IPS-20b (cell line): ENCODE results near the gene NPAS3.

Source experiments
- H3K27ac ChIP-seq: one replicate; pipeline ENCODE4 v1.5.1; 2013; ENCODE audit warnings: low read length
- H3K27me3 ChIP-seq: 2 replicates; pipeline ENCODE4 v1.6.1; 2013; ENCODE audit warnings: mild to moderate bottlenecking, low read length, inconsistent platforms; ENCODE audit not compliant: insufficient read depth
- H3K36me3 ChIP-seq: 2 replicates; pipeline ENCODE4 v1.6.1; 2013; ENCODE audit warnings: low read depth, mild to moderate bottlenecking, inconsistent platforms, low read length, moderate library complexity; ENCODE audit not compliant: insufficient read depth
- H3K4me1 ChIP-seq: 2 replicates; pipeline ENCODE4 v1.6.1; 2013; ENCODE audit warnings: mild to moderate bottlenecking, control low read depth, inconsistent platforms, low read length, moderate library complexity; ENCODE audit not compliant: insufficient read depth
- H3K4me3 ChIP-seq: 2 replicates; pipeline ENCODE4 v1.5.1; 2013; ENCODE audit warnings: mild to moderate bottlenecking, low read length, inconsistent platforms
- H3K9ac ChIP-seq: 2 replicates; pipeline ENCODE4 v1.6.1; 2013; ENCODE audit warnings: low read depth, mild to moderate bottlenecking, inconsistent platforms, low read length, moderate library complexity
- H3K9me3 ChIP-seq: 2 replicates; pipeline ENCODE4 v1.6.1; 2013; ENCODE audit warnings: mild to moderate bottlenecking, low read depth, low read length, inconsistent platforms; ENCODE audit not compliant: insufficient read depth

NPAS3 gene

DNA sequence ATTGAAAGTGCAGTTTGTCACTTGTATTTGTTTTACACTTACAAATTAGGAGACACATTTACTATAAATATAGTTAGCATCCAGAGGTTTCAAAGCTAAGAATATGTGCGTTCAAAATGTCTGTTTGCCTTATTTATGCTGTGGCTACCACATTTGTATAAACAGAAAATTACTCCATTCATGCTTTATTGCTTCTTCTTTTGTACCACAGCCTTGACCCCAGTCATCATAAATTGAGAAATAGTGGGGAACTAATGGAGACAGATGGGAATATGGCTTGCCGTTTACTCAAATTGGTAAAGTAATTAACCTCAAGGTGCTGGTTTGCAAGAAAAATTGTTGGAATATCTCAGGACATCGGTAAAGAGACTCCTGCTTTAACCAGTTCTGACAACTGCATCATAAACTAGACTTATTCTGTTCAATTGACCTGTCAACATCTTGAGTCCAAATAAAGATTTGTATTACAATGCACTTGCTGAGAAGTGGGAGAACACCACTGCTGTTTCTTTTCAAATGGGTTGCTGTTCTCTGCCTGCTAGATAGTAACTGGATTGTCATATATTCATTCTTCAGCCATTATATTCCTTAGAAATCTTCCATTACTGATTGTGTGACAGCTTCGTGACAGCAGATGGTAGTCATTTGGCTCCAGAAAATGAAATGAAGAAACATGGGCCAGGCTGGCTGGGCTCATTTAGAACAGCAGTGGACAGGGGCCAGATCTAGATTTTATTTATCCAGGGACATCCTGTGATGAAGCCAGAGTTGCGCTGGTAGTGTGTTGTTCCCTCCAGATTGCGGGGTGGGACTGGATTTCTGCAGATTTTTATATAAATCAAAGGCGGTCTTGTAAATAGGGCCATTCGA, 657.8 kb downstream of the NPAS3 start:
- Histone ChIP-seq H3K9me3 (no peaks in the 10 kb centered on the region), H3K36me3 (no peaks in the 10 kb centered on the region), H3K9ac (no peak overlapping the region), H3K27ac (no peak overlapping the region), H3K4me3 (no peak overlapping the region), H3K4me1 (peaks cover 23% of the 10 kb centered on the region), H3K27me3 (no peaks in the 10 kb centered on the region)

DNA sequence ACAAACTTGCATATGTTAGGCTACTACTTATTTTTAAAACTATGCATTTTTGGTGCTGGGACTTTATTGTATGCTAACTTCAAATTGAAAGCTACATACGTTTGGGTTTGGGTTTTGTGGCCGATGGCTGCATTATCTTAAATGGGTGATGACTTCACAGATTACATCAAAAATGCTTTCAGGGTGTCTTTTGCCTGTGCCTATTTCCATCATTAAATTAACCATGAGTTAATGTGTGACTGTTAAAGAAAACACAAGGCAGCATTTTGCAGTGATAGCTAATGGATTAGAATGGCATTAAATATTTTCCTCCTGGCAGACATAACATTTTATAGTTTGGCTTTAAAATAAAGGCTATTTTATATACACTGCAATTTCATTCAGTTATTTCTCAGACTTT, 659.9 kb downstream of the NPAS3 start:
- no peak overlapping the region for H3K4me3 ChIP-seq
- no peaks in the 10 kb centered on the region for H3K9me3 ChIP-seq
- H3K27me3 ChIP-seq, result no peaks in the 10 kb centered on the region
- no peak overlapping the region for H3K27ac ChIP-seq
- peaks cover 23% of the 10 kb centered on the region for H3K4me1 ChIP-seq
- no peak overlapping the region for H3K9ac ChIP-seq
- H3K36me3 ChIP-seq, result no peaks in the 10 kb centered on the region

DNA sequence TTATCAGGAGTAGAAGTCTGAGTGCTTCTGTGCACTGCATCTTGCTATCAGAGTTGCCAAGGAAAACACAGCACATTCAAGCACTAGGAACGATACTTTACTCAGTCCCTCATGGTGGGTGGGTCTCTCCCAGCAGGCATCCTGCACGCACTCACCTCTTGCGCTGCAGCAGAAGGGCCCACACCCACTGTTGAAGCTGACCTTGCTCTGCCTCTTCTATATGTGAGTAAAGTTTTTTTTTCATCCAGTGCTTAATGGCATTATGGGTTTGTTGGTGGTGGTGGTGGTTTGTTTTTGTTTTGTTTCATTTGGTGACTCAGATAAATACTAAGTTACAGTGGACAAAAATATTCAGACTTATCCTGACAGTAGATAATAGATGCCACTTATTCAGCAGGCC, 663.7 kb downstream of the NPAS3 start:
- Histone ChIP-seq H3K36me3 (no peaks in the 10 kb centered on the region), H3K4me3 (no peak overlapping the region), H3K9ac (no peak overlapping the region), H3K9me3 (no peaks in the 10 kb centered on the region), H3K27ac (no peak overlapping the region), H3K4me1 (peaks cover 18% of the 10 kb centered on the region; the same call in 1 of the 2 replicates), H3K27me3 (no peaks in the 10 kb centered on the region)

DNA sequence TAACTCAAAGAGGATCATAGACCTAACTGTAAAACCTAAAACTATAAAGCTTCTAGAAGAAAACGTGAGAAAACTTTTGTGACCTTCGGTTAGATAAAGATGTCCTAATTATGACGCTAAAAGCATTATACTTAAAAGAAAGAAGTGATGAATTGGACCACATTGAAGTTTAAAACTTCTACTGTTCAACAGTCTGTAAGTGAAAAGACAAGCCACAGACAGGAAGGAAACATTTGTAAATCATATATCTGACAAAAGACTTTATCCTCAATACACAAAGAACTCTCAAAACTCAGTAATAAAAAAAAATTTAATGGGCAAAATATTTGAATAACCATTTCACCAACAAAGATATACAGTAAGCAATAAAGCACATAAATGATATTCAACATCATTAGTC, 667.9 kb downstream of the NPAS3 start:
- Histone ChIP-seq H3K9me3 (no peaks in the 10 kb centered on the region), H3K4me1 (peaks cover 7% of the 10 kb centered on the region; the same call in 1 of the 2 replicates), H3K27me3 (no peaks in the 10 kb centered on the region), H3K36me3 (no peaks in the 10 kb centered on the region), H3K9ac (no peak overlapping the region), H3K27ac (no peak overlapping the region), H3K4me3 (no peak overlapping the region)

DNA sequence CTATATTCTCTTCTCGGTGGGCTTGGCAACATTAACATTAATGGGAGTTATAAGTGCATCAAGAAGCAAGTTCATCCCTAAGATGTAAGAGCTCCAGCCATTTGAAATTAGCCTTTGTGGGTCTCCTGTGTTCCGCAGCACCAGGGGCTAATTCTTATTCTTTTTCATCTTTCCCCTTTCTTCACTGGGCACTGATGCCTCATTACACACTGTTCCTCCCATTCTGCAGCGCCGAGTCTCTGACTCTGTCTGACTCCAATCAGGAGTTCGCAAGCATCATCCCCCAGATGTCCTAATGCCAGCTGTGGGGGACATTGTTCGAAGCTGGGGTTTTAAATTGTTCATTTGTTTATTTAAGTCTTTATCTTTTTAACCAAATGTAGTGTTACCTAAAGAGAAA, 670.9 kb downstream of the NPAS3 start:
- peaks cover 16% of the 10 kb centered on the region; the same call in 1 of the 2 replicates for H3K4me1 ChIP-seq

DNA sequence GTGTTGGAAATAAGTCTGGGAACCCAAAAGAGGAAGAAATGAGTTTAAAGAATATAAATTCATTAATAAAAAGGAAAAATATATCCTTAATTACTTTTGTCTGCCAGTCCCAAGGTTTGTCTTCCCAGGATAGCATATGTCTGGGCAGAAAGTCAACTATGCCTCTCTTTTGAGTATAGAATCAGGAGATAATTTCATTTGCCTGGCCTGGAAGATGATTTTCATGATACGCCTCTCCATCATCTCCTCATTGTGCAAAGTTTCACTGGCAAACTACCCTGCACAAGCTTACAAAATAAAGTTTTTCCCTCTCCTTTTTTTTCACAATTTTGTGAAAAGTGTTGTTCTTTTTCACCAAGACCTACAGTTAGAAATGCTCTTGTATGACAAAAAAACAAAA, 671.4 kb downstream of the NPAS3 start:
- no peaks in the 10 kb centered on the region for H3K36me3 ChIP-seq
- no peak overlapping the region for H3K9ac ChIP-seq
- H3K27me3 ChIP-seq, result no peaks in the 10 kb centered on the region
- H3K27ac ChIP-seq, result no peak overlapping the region
- H3K4me1 ChIP-seq, result peaks cover 16% of the 10 kb centered on the region; the same call in 1 of the 2 replicates
- no peak overlapping the region for H3K4me3 ChIP-seq
- no peaks in the 10 kb centered on the region for H3K9me3 ChIP-seq

More for the DNA sequence above, 670.9 kb downstream of the NPAS3 start:
- Histone ChIP-seq H3K9me3 (no peaks in the 10 kb centered on the region), H3K9ac (no peak overlapping the region), H3K27ac (no peak overlapping the region), H3K27me3 (no peaks in the 10 kb centered on the region), H3K36me3 (no peaks in the 10 kb centered on the region), H3K4me3 (no peak overlapping the region)

DNA sequence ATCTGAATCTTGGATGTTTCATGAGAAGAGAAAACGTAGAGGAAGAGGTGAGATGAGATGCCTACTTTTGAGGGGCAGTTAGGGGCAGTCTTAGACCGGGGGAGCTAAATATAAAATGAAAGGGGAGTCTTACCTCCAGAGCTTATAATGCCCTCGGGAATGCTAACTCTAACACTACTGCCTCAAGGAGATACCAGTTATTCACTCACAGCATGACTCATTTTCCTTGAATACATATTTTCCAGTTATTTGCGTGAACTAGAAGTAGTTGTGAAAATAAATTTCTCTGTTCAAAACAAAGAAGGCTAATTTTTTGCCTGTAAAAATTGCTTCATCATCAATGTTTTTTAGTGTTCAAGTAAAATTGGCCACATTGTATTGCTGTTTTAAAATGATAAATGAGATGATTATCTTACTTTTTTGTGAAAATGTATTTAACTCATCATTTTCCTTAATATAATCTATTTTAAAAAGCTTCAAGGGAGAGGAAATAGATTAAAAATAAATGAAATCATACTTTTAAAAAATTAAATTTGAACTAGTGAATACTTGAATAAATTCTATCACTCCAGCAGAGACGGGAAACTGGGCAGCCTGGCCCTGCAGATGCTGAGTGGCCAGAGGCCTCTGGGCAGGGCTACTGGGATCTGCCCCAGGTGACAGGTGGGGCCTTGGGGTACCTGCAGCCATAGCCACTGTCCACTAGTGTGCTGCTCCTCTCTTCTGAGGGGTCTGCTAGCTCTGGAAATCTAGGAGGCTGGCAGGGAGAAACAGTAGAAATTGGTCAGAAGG, 672.9 kb downstream of the NPAS3 start:
- H3K9ac ChIP-seq, result no peak overlapping the region
- no peaks in the 10 kb centered on the region for H3K36me3 ChIP-seq
- H3K4me1 ChIP-seq, result peaks cover 16% of the 10 kb centered on the region; the same call in 1 of the 2 replicates
- no peaks in the 10 kb centered on the region for H3K27me3 ChIP-seq
- no peaks in the 10 kb centered on the region for H3K9me3 ChIP-seq
- no peak overlapping the region for H3K4me3 ChIP-seq
- no peak overlapping the region for H3K27ac ChIP-seq

DNA sequence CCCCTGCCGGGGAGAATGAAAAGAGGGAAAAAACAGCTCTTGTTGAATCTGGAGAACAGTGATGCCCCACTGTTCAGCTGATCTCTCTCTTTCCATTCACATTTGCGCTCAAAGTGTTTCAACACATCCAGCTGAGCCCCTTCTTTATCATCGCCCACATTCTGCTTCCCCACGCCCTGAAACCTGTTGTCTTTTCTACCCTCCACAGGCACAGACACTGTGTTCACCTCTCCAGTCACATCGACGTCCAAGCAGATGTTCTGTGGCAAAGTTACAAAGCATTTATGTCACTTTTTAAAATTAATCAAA, 673.5 kb downstream of the NPAS3 start:
- Histone ChIP-seq H3K4me3 (no peak overlapping the region), H3K36me3 (no peaks in the 10 kb centered on the region), H3K27ac (no peak overlapping the region), H3K9me3 (no peaks in the 10 kb centered on the region), H3K4me1 (peaks cover 16% of the 10 kb centered on the region; the same call in 1 of the 2 replicates), H3K9ac (no peak overlapping the region), H3K27me3 (no peaks in the 10 kb centered on the region)

DNA sequence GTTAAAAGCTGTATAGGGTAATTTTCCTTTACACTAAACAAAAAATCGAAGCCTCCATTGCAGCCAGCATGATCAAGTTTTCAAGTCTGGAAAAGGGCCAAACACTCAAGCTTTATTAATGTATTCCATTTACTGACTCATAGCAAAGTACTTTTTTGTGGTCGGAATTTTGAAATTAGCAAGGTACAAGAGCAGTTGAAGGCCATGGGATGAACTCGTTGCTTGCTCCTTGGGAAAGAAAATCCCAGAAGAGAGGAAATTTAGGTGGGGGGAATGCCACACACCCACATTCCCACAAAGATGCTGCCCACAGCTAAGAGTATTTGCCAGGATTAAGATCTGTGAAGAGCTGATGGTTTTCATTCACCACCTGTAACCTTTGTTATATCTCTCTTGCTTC, 678.5 kb downstream of the NPAS3 start:
- no peaks in the 10 kb centered on the region for H3K9me3 ChIP-seq
- H3K36me3 ChIP-seq, result no peaks in the 10 kb centered on the region
- peaks cover 10% of the 10 kb centered on the region; the same call in 1 of the 2 replicates for H3K4me1 ChIP-seq
- no peak overlapping the region for H3K9ac ChIP-seq
- H3K27me3 ChIP-seq, result no peaks in the 10 kb centered on the region
- H3K27ac ChIP-seq, result no peak overlapping the region
- H3K4me3 ChIP-seq, result no peak overlapping the region

DNA sequence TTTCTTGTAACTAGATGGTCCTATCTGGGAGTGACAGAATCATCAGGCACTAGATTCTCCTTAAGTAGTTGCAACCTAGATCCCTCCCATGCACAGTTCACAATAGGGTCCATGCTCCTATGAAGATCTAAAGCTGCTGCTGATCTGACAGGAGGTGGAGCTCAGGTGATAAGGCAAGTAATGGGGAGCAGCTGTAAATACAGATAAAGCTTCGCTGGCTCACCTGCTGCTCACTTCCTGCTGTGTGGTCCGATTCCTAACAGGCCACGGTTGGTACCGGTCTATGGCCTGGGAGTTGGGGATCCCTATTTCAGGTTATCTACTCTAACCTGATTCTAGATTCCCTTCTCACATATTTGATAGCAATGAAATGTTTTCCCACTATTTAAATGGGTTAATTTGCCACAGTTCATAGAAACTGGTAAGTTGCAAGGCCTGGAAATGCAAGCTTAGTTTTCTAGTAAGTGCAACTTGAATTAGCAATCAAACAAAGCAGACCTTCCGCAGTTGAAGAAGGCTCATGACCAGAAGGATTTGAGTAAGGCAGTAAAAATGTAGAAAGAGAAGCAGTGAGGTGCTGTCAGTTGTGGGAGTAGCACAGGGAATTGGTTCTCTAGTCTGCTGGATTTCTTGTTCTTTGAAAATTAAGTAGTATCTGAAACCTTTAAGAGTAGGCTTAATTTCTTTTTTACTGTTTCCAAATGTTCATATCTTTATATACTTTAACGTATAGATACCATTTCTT, 679.9 kb downstream of the NPAS3 start:
- Histone ChIP-seq H3K4me1 (peaks cover 8% of the 10 kb centered on the region; the same call in 1 of the 2 replicates), H3K9ac (no peak overlapping the region), H3K4me3 (no peak overlapping the region), H3K9me3 (no peaks in the 10 kb centered on the region), H3K36me3 (no peaks in the 10 kb centered on the region), H3K27me3 (no peaks in the 10 kb centered on the region), H3K27ac (no peak overlapping the region)

DNA sequence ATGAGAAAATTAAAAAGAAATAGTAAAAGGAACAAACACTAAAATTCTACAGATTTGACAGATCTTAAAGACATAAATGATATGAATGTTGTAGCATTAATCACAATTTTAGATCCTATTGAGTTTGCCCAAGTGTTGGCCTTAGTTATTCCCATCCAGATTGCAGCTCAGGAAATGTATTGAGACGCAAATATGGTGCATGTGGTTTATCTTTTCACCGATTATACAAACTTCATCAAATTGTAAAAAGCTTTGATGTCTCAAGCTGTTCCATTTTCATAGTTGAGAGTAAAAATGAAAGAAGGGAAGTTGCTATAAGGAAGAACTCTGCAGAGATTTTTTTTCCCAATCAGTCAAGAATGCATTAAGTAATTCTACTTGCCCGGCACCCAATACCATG, 683.8 kb downstream of the NPAS3 start:
- H3K27ac ChIP-seq, result no peak overlapping the region
- H3K4me1 ChIP-seq, result peaks cover 8% of the 10 kb centered on the region; the same call in 1 of the 2 replicates
- H3K27me3 ChIP-seq, result no peaks in the 10 kb centered on the region
- no peak overlapping the region for H3K4me3 ChIP-seq
- no peak overlapping the region for H3K9ac ChIP-seq
- no peaks in the 10 kb centered on the region for H3K36me3 ChIP-seq
- no peaks in the 10 kb centered on the region for H3K9me3 ChIP-seq
